Mesenchymal stem cell (in vitro differentiated cells and primary cell): Measurements from ENCODE around the gene ZNF444.

Source experiments
- DNase-seq: peaks from one replicate; pipeline ENCODE4 v3.0.0-alpha.2; 2013
- H2AFZ ChIP-seq: one replicate; pipeline ENCODE4 v1.6.1; 2013; ENCODE audit warnings: low read depth, mild to moderate bottlenecking, control low read depth, inconsistent platforms, low read length, moderate library complexity
- H2AK5ac ChIP-seq: 2 replicates; pipeline ENCODE4 v1.6.1; 2013; ENCODE audit warnings: low read length, moderate library complexity, mild to moderate bottlenecking, inconsistent platforms; ENCODE audit not compliant: severe bottlenecking
- H2BK120ac ChIP-seq: one replicate; pipeline ENCODE4 v1.6.1; 2013; ENCODE audit warnings: low read depth, mild to moderate bottlenecking, inconsistent platforms, low read length, moderate library complexity
- H2BK12ac ChIP-seq, 2 experiments: one replicate each; pipeline ENCODE4 v1.6.1; 2013; ENCODE audit warnings: inconsistent platforms in 2 of 2, low read length in 2 of 2, mild to moderate bottlenecking in 2 of 2, moderate library complexity in 2 of 2, control low read depth in 1 of 2
- H2BK15ac ChIP-seq: one replicate; pipeline ENCODE4 v1.6.1; 2013; ENCODE audit warnings: mild to moderate bottlenecking, low read depth, inconsistent platforms; ENCODE audit not compliant: poor library complexity, severe bottlenecking
- H2BK5ac ChIP-seq: 2 replicates; pipeline ENCODE4 v1.6.1; 2013; ENCODE audit warnings: low read depth, mild to moderate bottlenecking, low read length, control low read depth, inconsistent platforms; ENCODE audit not compliant: poor library complexity, severe bottlenecking
- H3K14ac ChIP-seq, 2 experiments: one replicate each; pipeline ENCODE4 v1.6.1; 2013; ENCODE audit warnings: inconsistent platforms in 2 of 2, low read length in 2 of 2, control low read depth in 1 of 2, mild to moderate bottlenecking in 1 of 2, moderate library complexity in 1 of 2
- H3K18ac ChIP-seq, 2 experiments: one replicate each; pipeline ENCODE4 v1.6.1; 2013; ENCODE audit warnings: inconsistent platforms in 2 of 2, low read length in 2 of 2, control low read depth in 1 of 2, low read depth in 1 of 2, mild to moderate bottlenecking in 1 of 2
- H3K23ac ChIP-seq, 2 experiments: one replicate each; pipeline ENCODE4 v1.6.1; 2013; ENCODE audit warnings: inconsistent platforms in 2 of 2, low read length in 2 of 2, mild to moderate bottlenecking in 2 of 2, moderate library complexity in 2 of 2, control low read depth in 1 of 2
- H3K27ac ChIP-seq: 2 replicates; pipeline ENCODE4 v1.5.1; 2013; ENCODE audit warnings: mild to moderate bottlenecking, moderate library complexity, low read length, control low read depth, inconsistent platforms; ENCODE audit not compliant: poor library complexity, severe bottlenecking
- H3K27me3 ChIP-seq, 2 experiments: 2 replicates each; pipeline versions ENCODE4 v1.6.1 to v1.7.0; 2013; ENCODE audit warnings: low read length in 2 of 2, mild to moderate bottlenecking in 2 of 2, moderate library complexity in 2 of 2, control low read depth in 1 of 2, inconsistent platforms in 1 of 2; ENCODE audit not compliant: control insufficient read depth in 1 of 2, insufficient read depth in 1 of 2
- H3K36me3 ChIP-seq, 2 experiments: 2 replicates each; pipeline versions ENCODE4 v1.6.1 to v1.7.0; 2013; ENCODE audit warnings: low read length in 2 of 2, control low read depth in 1 of 2, inconsistent platforms in 1 of 2, low read depth in 1 of 2, mild to moderate bottlenecking in 1 of 2; ENCODE audit not compliant: insufficient read depth in 2 of 2, control insufficient read depth in 1 of 2
- H3K4ac ChIP-seq, 2 experiments: one replicate each; pipeline ENCODE4 v1.6.1; 2013; ENCODE audit warnings: inconsistent platforms in 2 of 2, low read length in 2 of 2, mild to moderate bottlenecking in 2 of 2, moderate library complexity in 2 of 2, control low read depth in 1 of 2, low read depth in 1 of 2
- H3K4me1 ChIP-seq: 2 replicates; pipeline ENCODE4 v1.6.1; 2013; ENCODE audit warnings: low read depth, low read length, control low read depth; ENCODE audit not compliant: control insufficient read depth, insufficient read depth
- H3K4me2 ChIP-seq: 2 replicates; pipeline ENCODE4 v1.6.1; 2013; ENCODE audit warnings: low read length, mild to moderate bottlenecking, inconsistent platforms; ENCODE audit not compliant: poor library complexity, severe bottlenecking
- H3K4me3 ChIP-seq, 2 experiments: 2 replicates each; pipeline versions ENCODE4 v1.5.1 to v1.7.0; 2013; ENCODE audit warnings: low read length in 2 of 2, mild to moderate bottlenecking in 2 of 2, control low read depth in 1 of 2, low read depth in 1 of 2; ENCODE audit not compliant: insufficient read depth in 1 of 2
- H3K79me1 ChIP-seq: replicated peaks from 2 replicates; pipeline ENCODE4 v1.6.1; 2013; ENCODE audit warnings: mild to moderate bottlenecking, control low read depth, low read length, inconsistent platforms; ENCODE audit not compliant: poor library complexity, severe bottlenecking
- H3K9ac ChIP-seq: 2 replicates; pipeline ENCODE4 v1.7.0; 2013; ENCODE audit warnings: mild to moderate bottlenecking, low read length, moderate library complexity
- H3K9me3 ChIP-seq: 2 replicates; pipeline ENCODE4 v1.7.0; 2013; ENCODE audit warnings: mild to moderate bottlenecking, low read length; ENCODE audit not compliant: control insufficient read depth
- H4K8ac ChIP-seq: one replicate; pipeline ENCODE4 v1.6.1; 2013; ENCODE audit warnings: inconsistent platforms, mild to moderate bottlenecking, low read length, moderate library complexity
- H4K91ac ChIP-seq: one replicate; pipeline ENCODE4 v1.6.1; 2013; ENCODE audit warnings: mild to moderate bottlenecking, low read length, inconsistent platforms
- WGBS: methylation state at CpG from one replicate; pipeline ENCODE4 v1.1.7; 2013; ENCODE audit warnings: mixed read lengths; 5-methylcytosine and 5-hydroxymethylcytosine counted together

Gene ZNF444

DNA sequence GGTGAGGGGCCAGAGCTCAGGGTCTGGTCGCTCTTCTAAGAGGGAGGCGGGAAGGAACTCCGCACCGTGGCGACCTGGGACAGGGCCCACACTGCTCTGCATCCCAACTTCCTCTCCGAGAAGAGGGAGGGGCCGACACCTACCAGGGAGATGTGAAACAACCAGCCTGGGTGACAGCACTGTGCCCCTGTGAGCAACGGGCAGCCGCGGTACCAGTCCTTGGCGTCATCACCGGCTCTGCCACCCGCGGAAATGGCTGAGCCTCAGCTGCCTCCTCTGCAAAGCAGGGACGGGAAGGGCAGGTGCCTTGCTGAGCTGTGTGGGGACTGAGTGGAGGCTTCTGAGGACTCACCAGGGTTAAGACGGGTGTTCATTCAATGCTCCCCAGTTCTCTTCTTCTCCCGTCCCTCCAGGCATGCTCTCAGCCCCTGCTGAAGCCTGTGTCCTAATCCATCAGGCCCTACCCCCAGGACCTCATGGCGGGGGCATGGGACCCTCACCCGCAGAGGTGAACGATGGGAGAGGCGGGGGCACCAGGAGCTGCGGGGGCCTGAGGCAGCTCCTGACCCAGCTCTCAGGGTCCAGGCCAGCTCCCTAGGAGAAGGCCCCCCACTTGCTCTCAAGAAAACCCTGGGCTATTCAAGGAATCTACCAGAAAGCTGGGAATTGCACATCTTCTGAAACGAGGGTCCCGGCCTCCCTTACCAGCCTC, 29.3 kb upstream of the ZNF444 start:
- Histone ChIP-seq H3K27ac (peak overlapping the region; percentile 86), H3K4me3 (no peak overlapping the region), H3K14ac (peak overlapping the region in 1 of 2 experiments; percentile 55), H3K4me1 (peaks cover 74% of the 10 kb centered on the region), H4K91ac (peak overlapping the region; percentile 21), H3K9me3 (no peaks in the 10 kb centered on the region), H3K79me1 (peaks cover 2% of the 10 kb centered on the region), H2BK5ac (no peak overlapping the region), H3K4me2 (peak overlapping the region; percentile 46), H3K27me3 (no peaks in the 10 kb centered on the region), H2AK5ac (peak overlapping the region; percentile 84), H3K23ac (no peak overlapping the region), H3K36me3 (peaks cover 3 to 47% of the 10 kb centered on the region in 2 experiments), H3K4ac (peak overlapping the region in 1 of 2 experiments; percentile 22), H3K18ac (peak overlapping the region; percentile 18 to 25), H2BK120ac (no peak overlapping the region), H2BK15ac (no peak overlapping the region), H2AFZ (no peak overlapping the region), H4K8ac (peak overlapping the region; percentile 51), H3K9ac (no peak overlapping the region), H2BK12ac (peak overlapping the region in 1 of 2 experiments; percentile 37)
- no peak for DNase-seq
- 65% methylated on average over 24 of the region's 24 CpGs for WGBS

DNA sequence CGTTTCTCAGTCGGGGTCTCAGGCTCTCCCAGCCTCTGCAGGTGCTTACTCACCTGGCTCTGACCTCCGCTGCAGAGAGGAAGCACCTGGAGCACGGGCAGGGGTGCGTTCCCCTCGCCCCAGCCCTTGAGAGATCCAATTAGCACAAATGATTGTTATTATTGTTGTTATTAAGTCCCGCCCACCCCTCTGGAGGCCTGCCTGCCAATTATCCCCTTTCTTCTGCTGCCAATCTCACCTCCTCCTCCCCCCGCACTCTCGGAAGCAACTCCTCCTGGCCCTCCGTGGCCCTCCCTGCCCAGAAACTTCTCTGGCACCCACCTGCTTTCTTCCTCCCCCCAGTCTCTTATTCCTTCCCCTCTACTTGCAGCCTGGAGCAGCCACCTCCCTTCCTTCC, 28.8 kb upstream of the ZNF444 start:
- Histone ChIP-seq H3K23ac (no peak overlapping the region), H3K14ac (no peak overlapping the region), H2BK15ac (no peak overlapping the region), H3K36me3 (peaks cover 3 to 45% of the 10 kb centered on the region in 2 experiments), H2BK12ac (no peak overlapping the region), H2BK120ac (no peak overlapping the region), H3K27me3 (no peaks in the 10 kb centered on the region), H4K8ac (no peak overlapping the region), H3K4me2 (no peak overlapping the region), H2BK5ac (no peak overlapping the region), H4K91ac (no peak overlapping the region), H3K79me1 (peaks cover 2% of the 10 kb centered on the region), H3K4me3 (no peak overlapping the region), H3K4ac (no peak overlapping the region), H3K18ac (no peak overlapping the region), H3K4me1 (peaks cover 70% of the 10 kb centered on the region), H3K27ac (no peak overlapping the region), H3K9me3 (no peaks in the 10 kb centered on the region), H3K9ac (no peak overlapping the region), H2AK5ac (peak overlapping the region; percentile 72), H2AFZ (no peak overlapping the region)
- no peak for DNase-seq
- 84% methylated on average over 6 of the region's 10 CpGs for WGBS

DNA sequence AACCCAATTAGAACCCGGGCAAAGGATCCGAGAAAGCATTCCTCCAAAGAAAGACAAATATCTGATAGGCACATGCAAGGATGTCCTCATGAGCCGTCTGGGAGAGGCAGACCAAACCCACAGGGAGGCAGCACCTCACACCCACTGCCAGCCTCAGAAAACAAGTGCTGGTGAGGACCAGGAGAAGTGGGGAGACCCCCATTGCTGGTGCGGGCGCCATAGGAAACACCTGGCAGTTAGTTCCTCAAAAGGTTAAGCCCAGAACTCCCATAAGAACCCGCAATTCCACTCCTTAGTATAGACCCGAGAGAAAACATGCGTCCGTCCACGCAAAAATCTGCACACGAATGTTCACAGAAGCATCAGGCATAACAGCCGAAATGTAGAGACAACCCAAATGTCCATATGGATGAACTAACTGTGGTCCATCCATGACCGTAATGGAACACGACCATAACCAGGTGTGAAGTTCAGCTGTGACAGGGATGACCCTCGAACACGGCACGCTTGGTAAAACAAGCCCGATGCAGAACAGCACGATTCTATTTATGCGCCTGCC, 27.9 kb upstream of the ZNF444 start:
- no peak overlapping the region for H3K27ac ChIP-seq
- H4K8ac ChIP-seq, result no peak overlapping the region
- H3K9me3 ChIP-seq, result no peaks in the 10 kb centered on the region
- no peaks in the 10 kb centered on the region for H3K27me3 ChIP-seq
- H3K23ac ChIP-seq, result no peak overlapping the region
- no peak overlapping the region for H3K18ac ChIP-seq
- H3K79me1 ChIP-seq, result peaks cover 2% of the 10 kb centered on the region
- H3K14ac ChIP-seq, result no peak overlapping the region
- no peak overlapping the region for H2BK12ac ChIP-seq
- no peak overlapping the region for H2AFZ ChIP-seq
- H4K91ac ChIP-seq, result no peak overlapping the region
- H3K4me3 ChIP-seq, result no peak overlapping the region
- H2BK120ac ChIP-seq, result no peak overlapping the region
- H3K9ac ChIP-seq, result no peak overlapping the region
- no peak for DNase-seq
- peaks cover 66% of the 10 kb centered on the region for H3K4me1 ChIP-seq
- H3K4ac ChIP-seq, result no peak overlapping the region
- no peak overlapping the region for H2BK5ac ChIP-seq
- no peak overlapping the region for H2BK15ac ChIP-seq
- H3K36me3 ChIP-seq, result peaks cover 3 to 46% of the 10 kb centered on the region in 2 experiments
- H2AK5ac ChIP-seq, result no peak overlapping the region
- 90% methylated on average over 20 of the region's 20 CpGs for WGBS
- H3K4me2 ChIP-seq, result no peak overlapping the region

GRCh38 chr19:56114051-56114777, 26.9 kb upstream of the ZNF444 start:
- H3K36me3 ChIP-seq, result peaks cover 3 to 47% of the 10 kb centered on the region in 2 experiments
- no peak overlapping the region for H2BK120ac ChIP-seq
- no peak overlapping the region for H3K14ac ChIP-seq
- no peaks in the 10 kb centered on the region for H3K27me3 ChIP-seq
- no peak overlapping the region for H4K8ac ChIP-seq
- no peak overlapping the region for H3K27ac ChIP-seq
- no peak overlapping the region for H3K4ac ChIP-seq
- no peak overlapping the region for H3K4me3 ChIP-seq
- no peak overlapping the region for H2BK12ac ChIP-seq
- H4K91ac ChIP-seq, result no peak overlapping the region
- 90% methylated on average over 18 of the region's 19 CpGs for WGBS
- no peak for DNase-seq
- H3K4me2 ChIP-seq, result no peak overlapping the region
- peaks cover under 1% of the 10 kb centered on the region for H3K79me1 ChIP-seq
- H2BK15ac ChIP-seq, result no peak overlapping the region
- H3K9me3 ChIP-seq, result no peaks in the 10 kb centered on the region
- peaks cover 63% of the 10 kb centered on the region for H3K4me1 ChIP-seq
- H3K23ac ChIP-seq, result no peak overlapping the region
- no peak overlapping the region for H3K9ac ChIP-seq
- no peak overlapping the region for H2AFZ ChIP-seq
- H2BK5ac ChIP-seq, result no peak overlapping the region
- no peak overlapping the region for H2AK5ac ChIP-seq
- no peak overlapping the region for H3K18ac ChIP-seq
